Measurements from ENCODE around the gene IGFBP2. TPM values are rescaled to one million over a fixed set of nuclear protein-coding genes. Genes with fewer than 3 reads are reported as not detected.

The IGFBP2 gene
- total and polyA plus RNA-seq, 2 experiments from 2014 or later, result 163 to 338 TPM

- TF ChIP-seq EZH2 (IDR thresholded peaks at IDR 0.05; ENCODE audit: borderline replicate concordance) (no peak), EZH2phosphoT487 (IDR thresholded peaks at IDR 0.05; ENCODE audit: low read depth, severe bottlenecking, unreplicated experiment) (no peak)
- TF ChIP-seq, protein P1, sequence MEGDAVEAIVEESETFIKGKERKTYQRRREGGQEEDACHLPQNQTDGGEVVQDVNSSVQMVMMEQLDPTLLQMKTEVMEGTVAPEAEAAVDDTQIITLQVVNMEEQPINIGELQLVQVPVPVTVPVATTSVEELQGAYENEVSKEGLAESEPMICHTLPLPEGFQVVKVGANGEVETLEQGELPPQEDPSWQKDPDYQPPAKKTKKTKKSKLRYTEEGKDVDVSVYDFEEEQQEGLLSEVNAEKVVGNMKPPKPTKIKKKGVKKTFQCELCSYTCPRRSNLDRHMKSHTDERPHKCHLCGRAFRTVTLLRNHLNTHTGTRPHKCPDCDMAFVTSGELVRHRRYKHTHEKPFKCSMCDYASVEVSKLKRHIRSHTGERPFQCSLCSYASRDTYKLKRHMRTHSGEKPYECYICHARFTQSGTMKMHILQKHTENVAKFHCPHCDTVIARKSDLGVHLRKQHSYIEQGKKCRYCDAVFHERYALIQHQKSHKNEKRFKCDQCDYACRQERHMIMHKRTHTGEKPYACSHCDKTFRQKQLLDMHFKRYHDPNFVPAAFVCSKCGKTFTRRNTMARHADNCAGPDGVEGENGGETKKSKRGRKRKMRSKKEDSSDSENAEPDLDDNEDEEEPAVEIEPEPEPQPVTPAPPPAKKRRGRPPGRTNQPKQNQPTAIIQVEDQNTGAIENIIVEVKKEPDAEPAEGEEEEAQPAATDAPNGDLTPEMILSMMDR (IDR thresholded peaks at IDR 0.05; ENCODE audit: poor library complexity), result no peak
- WGBS (ENCODE audit: low lambda C conversion rate, missing lambda C conversion rate), result 94% methylated on average over 1 of the region's 1 CpG
- Histone ChIP-seq H2AFZ (no peak overlapping the region), H3K27ac (peak overlapping the region; percentile 72), H4K20me1 (ENCODE audit: insufficient read depth, poor library complexity, severe bottlenecking) (peaks cover 7% of the 10 kb centered on the region), H3K9me3 (ENCODE audit: low read depth) (no peaks in the 10 kb centered on the region), H3K9me2 (replicated peaks; ENCODE audit: insufficient read depth) (no peaks in the 10 kb centered on the region), H3K4me2 (peak overlapping the region; percentile 94), H3K27me3 (no peaks in the 10 kb centered on the region), H3K4me3 (no peak overlapping the region), H3K36me3 (replicated peaks; ENCODE audit: insufficient read depth, low read depth) (no peaks in the 10 kb centered on the region), H3K79me2 (peaks cover 25% of the 10 kb centered on the region), H3K4me1 (ENCODE audit: insufficient read depth) (peaks cover 60% of the 10 kb centered on the region)
- no peak for DNase-seq (ENCODE audit: low spot score)
Measured at GRCh38 chr2:216696321-216696720, 63.1 kb downstream of the IGFBP2 start.

DNA sequence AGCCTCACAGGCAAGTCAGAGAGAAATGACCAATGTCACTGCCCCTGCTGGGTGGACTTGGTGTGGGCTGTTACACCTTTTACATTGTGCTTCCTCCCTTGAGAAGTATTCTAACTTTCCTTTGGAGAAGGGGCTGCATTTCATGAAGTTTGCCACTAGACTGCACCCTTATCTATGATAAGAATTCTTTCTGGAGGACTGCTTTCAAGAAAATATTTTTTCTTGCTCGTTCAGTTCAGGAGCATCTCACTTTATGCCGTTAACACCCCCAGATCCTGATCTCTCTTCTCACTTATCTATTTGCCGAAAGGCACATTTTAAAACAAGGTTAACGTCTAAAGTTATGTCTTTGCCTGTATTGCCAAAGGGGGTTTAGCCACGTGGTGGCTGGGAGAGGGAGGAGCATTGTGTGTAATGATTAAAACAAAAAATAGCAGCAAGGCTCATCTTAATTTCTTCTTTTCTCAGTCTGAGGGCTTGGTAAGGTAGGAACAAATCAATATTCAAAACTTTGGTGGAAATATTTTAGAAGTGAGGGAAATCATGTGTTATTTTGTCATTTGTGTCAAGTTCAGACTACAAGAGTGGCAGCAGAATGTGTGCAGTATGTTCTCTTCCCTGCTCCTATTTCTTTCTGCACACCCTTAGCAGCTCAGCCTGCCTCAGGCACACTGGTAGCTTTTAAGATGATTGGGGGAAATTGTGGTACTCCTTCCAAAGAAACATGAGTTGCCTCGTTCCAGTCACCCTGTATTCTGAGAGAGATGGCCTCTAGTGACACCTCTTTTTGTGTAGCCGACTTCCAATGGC lies 63.7 kb downstream of the IGFBP2 start:
- peaks cover 7% of the 10 kb centered on the region for H4K20me1 ChIP-seq (ENCODE audit: insufficient read depth, poor library complexity, severe bottlenecking)
- H3K9me2 ChIP-seq (replicated peaks; ENCODE audit: insufficient read depth), result no peaks in the 10 kb centered on the region
- H3K36me3 ChIP-seq (replicated peaks; ENCODE audit: insufficient read depth, low read depth), result no peaks in the 10 kb centered on the region
- 25% methylated on average over 7 of the region's 7 CpGs for WGBS (ENCODE audit: low lambda C conversion rate, missing lambda C conversion rate)
- H3K4me1 ChIP-seq (ENCODE audit: insufficient read depth), result peaks cover 60% of the 10 kb centered on the region
- peaks cover 25% of the 10 kb centered on the region for H3K79me2 ChIP-seq
- peak overlapping the region; percentile 94 for H3K4me2 ChIP-seq
- H3K27me3 ChIP-seq, result no peaks in the 10 kb centered on the region
- H3K4me3 ChIP-seq, result no peak overlapping the region
- H2AFZ ChIP-seq, result peak overlapping the region; percentile 16
- TF ChIP-seq EZH2phosphoT487 (IDR thresholded peaks at IDR 0.05; ENCODE audit: low read depth, severe bottlenecking, unreplicated experiment), result no peak
- no peak for TF ChIP-seq EZH2 (IDR thresholded peaks at IDR 0.05; ENCODE audit: borderline replicate concordance)
- TF ChIP-seq, protein P1 (IDR thresholded peaks at IDR 0.05; ENCODE audit: poor library complexity), result peak; percentile 58
- no peaks in the 10 kb centered on the region for H3K9me3 ChIP-seq (ENCODE audit: low read depth)
- peak overlapping the region; percentile 72 for H3K27ac ChIP-seq
- DNase-seq (ENCODE audit: low spot score), result peak; percentile 65

GRCh38 chr2:216698293-216698692 lies 65.1 kb downstream of the IGFBP2 start:
- Histone ChIP-seq H3K4me2 (peak overlapping the region; percentile 18), H3K27me3 (no peaks in the 10 kb centered on the region), H3K9me3 (ENCODE audit: low read depth) (no peaks in the 10 kb centered on the region), H3K4me1 (ENCODE audit: insufficient read depth) (peaks cover 56% of the 10 kb centered on the region), H4K20me1 (ENCODE audit: insufficient read depth, poor library complexity, severe bottlenecking) (no peaks in the 10 kb centered on the region), H3K79me2 (peaks cover 19% of the 10 kb centered on the region), H3K4me3 (no peak overlapping the region), H3K36me3 (replicated peaks; ENCODE audit: insufficient read depth, low read depth) (no peaks in the 10 kb centered on the region), H3K27ac (peak overlapping the region; percentile 26), H3K9me2 (replicated peaks; ENCODE audit: insufficient read depth) (no peaks in the 10 kb centered on the region), H2AFZ (no peak overlapping the region)
- no peak for DNase-seq (ENCODE audit: low spot score)
- WGBS (ENCODE audit: low lambda C conversion rate, missing lambda C conversion rate), result 18% methylated on average over 6 of the region's 6 CpGs
- TF ChIP-seq EZH2 (IDR thresholded peaks at IDR 0.05; ENCODE audit: borderline replicate concordance) (no peak), EZH2phosphoT487 (IDR thresholded peaks at IDR 0.05; ENCODE audit: low read depth, severe bottlenecking, unreplicated experiment) (no peak)
- TF ChIP-seq, protein P1 (IDR thresholded peaks at IDR 0.05; ENCODE audit: poor library complexity), result no peak
